Renal pelvis (tissue), 4 donors: ENCODE results near the gene BMPR1B. TPM values are rescaled to one million over a fixed set of nuclear protein-coding genes. Genes with fewer than 3 reads are reported as not detected.

Experiments
- DNase-seq: peaks from one replicate; pipeline ENCODE4 v3.0.0-alpha.2; 2013
- polyA plus RNA-seq, 3 donors: library from polyadenylated mRNA; unstranded; fragments of 120-200 nt; gene quantifications; one replicate each; pipeline ENCODE4 v1.2.1, GENCODE V29; 2013; ENCODE audit not compliant: insufficient read length in 3 of 3

The BMPR1B gene
- polyA plus RNA-seq, 3 donors: 17.3 to 24.4 (median 18.2) TPM

DNA sequence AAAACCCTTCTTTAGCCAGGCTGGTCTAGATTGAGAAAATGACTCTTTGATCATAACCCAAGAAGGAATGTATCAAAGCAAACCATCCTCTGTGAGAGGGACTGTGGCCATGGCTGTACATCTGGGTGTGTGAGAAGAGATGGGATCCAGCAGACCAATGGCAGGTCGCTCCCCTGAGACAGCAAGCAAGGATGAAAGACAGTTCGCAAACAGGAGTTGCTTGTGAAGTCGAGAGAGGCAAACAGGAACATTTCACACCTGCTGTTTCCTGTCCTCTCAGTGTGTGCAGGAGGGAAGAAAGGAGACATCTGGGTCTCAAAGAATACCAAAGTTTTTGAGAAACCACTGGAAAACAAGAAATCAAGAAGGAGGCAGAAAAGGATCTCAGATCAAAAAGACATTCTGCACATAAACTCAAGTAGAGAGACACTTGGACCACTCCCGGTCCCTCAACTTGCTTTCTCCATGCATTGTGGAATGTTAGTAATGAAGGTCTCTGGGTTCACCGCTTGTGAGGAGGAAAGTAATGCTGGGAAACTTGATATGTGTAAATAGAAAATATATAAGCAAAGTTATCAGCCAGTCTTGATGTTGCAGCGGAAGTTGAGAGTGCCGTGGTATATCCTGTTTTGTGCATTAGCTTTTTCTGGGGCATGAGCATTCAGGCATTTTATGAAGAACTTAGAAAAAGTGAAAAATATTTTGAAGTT, 327.5 kb downstream of the BMPR1B start:
- DNase-seq: no peak

DNA sequence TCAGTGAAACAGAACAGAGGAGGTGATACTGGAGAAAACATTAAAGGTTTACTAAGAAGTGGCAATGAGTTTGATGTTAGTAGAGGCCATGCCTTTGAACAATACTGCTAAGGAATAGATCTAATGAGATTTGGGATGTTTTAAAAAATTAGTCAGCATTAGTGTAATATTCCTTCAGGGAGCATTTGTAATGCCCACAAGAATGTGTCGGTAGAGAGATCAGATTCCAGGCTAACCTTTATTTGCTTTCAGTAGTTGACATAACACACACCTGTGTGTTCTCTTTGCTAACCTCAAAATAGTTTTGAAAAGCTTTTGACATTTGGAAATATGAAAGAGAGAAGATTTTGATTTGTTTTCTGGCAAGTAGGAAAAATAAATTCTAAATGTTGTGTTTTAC, 328.8 kb downstream of the BMPR1B start:
- no peak for DNase-seq

DNA sequence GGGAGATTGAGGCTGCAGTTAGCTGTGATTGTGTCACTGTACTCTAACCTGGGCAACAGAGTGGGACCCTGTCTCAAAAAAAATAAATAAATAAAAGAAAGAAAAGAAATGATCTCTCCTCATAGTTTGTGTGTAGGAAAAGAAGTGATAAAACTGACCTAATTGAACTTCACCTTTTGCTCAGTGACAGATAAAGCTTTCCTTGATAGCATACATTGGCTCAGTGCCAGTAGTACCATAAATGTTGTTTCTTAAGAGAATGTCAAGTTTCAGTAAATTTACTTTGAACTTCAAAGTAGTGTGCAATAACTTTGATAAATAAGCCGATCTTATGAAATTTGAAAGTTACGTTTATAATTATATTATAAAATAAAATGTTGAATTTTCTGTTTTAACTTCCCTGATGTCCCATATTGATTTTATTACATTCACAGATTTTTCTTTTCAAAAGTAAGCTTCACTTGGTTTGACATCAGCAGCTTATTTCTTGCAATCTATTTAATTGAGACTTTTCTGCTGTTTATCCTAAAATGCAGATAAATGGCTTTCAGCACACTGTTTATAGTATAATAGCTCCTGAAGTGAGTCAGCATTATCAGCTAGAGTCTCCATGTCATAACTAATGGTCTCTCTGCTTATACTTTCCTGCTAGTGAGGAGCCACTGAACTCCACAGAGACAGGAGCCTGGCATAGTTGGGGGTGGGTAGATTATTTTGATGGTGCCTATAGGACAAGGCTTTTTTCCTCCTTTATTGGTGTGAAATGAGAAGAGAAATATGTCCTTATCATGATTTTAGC, 330.1 kb downstream of the BMPR1B start:
- DNase-seq: no peak

DNA sequence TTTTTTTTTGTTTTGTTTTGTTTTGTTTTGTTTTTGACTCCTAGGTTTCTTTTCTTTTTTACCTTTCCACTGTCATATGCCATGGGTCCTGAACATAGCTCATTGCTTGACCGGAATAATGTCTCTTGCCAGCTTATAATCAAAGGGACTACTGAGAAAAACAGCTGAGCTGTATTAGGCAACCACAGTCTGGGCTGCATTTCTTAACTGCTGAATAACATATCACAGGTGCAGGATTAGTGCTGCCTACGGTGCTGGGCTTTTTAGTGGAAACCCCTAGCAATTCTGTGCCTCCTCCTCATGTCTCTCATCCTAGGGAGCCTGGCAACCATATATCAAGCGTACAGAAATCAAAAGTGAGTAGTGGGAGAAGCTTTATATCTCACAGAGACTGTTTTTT, 333.5 kb downstream of the BMPR1B start:
- no peak for DNase-seq

DNA sequence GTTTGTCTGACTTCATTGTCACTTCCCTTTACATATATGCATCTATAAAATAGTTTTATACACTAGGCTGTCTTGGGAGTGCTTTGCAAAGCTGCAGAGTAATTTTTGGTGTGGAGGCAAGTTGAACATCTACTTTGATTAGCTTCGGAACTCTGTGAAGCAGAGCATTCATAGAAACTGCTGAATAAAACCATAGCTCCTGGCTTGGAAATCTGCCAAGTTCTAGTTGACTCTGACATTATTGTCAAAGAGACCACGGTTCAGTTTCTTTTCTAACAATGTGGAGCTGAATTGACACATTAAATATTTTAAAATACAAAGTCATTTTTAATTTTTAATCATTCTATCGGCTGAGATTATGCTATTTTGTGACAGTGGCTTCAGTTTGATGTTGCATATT, 335.0 kb downstream of the BMPR1B start:
- DNase-seq: no peak

DNA sequence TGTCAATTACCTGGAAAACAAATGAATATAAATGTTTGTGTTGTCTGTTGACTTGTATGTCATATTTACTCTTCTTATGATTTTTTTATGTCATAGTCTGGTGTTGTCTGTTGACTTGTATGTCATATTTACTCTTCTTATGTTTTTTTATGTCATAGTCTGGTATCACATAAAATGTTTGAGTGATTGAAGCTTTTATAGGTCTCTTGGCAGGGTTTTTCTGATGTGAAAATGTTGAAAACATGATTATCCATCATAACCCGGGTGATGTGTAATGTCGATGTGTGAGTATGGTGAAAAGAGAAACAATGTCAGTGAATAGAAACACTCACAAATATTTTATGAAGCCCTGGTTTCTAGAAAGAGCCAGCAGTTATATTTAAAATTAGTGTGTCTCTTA, 335.7 kb downstream of the BMPR1B start:
- no peak for DNase-seq

DNA sequence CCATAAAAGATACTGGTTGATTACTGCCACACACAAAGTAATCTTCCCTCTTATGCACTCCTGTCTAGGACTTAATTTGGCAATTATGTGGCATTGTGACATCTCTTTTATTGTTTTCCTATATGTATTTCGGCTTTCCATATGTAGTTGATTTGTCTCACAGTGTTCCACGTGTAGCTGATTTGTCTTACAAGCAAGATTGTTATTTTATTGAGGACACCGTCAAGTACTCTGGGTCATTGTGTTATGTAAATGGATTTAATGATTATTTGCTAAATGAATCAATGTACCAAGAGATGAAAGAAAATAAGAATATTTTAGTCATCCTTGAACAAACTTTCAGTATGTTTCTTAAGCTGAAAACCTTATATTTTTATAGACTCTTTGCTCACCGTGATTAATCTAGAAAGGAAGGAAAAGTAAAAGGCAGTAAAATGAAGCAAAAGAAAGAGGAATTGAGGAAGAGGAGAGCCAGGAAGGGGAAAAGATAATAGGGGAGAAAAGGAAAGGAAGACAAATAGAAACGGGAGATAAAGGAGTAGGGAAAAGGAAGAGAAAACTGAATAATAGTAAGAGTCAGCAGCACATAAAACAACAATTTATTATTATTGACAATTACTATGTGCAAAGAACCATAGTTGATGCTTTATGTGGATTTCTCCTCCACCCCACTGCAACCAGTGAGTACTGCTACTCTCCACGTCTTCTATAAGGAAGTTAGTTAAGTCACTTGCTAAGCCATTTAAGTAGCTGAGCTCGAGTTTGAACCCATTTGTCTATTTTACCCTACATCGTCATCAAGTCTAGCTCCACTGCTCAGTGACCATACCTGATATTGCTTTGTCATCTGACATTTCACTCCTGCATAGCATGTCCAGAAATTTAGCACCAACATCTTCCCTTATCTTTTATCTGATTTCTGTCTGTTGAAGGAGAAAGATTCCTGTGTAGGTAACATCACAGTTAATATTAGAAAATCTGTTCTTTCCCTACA, 336.5 kb downstream of the BMPR1B start:
- DNase-seq: no peak

DNA sequence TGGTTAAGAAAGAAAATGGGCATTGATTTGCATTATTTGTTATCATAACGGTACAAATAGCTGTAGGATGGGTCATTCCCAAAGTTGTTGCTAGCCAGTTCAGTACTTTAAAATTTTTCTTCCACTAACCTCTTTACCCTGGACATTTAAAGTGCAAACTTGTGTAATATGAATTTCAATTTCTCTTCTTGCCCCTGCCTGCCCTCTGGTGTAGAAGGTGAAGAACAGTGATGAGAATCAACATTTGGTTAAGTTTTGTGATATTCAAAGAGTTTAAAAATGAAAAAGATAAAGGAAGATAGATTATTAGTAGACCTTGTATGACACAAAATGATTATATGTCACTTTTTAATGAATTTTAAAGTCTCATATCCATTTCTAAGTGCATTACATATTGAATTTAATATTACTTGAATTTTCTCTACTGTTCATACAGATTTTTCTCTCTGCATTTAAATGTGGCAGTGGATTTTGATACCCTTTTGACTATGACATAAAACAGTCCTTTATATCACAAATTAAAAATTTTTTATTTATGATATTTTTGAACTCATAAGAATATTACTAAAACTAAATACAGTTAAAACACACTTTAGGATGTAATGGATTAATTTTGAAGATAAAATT, 337.7 kb downstream of the BMPR1B start:
- peak; percentile 39 for DNase-seq

DNA sequence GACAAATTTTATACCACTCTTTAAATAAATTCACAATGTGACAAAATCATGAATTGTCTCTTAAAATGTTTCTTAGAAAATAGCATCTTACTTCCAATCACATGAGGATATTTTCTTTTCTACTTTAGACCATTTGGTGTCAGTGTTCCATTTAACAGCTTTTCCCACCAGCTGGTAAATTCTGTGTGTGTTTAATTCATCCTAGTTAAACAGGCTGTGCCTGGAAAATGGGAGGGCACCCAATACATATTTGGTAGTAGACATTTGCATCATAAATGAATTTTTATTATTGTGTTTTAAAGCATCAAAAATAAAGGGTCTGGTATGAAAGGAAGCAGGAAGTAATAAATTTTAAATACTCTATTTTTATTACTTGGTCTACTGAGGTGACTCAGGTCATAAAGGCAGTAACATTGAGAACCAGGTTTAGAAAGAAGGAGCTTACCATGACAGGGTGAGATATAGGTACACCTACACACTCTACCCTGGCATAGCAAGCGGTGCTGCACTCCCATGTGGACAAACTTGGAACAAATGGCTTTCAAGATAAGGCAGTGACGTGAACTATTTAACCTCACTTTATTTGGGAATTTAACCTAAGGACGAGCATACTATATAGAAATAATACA, 344.5 kb downstream of the BMPR1B start:
- DNase-seq: no peak

DNA sequence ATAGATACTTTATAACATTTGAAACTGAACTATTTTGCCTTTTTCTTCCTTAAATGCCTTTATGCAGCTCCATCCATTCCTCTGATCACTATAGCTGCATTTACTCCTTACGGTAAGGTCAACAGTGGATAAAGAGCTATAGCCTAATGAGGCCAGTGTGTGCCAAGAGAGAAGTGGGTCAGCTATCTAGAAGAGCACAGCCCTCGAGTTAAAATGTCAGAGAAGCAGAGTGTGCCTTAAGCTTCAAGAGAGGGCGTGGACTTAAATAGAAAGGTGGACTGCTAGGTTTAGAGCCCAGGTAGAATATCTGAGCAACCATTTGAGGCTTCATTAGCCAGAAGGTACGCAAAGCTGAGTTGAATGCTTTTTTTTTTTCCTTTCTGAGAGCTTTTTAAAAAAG, 347.4 kb downstream of the BMPR1B start:
- DNase-seq: no peak

DNA sequence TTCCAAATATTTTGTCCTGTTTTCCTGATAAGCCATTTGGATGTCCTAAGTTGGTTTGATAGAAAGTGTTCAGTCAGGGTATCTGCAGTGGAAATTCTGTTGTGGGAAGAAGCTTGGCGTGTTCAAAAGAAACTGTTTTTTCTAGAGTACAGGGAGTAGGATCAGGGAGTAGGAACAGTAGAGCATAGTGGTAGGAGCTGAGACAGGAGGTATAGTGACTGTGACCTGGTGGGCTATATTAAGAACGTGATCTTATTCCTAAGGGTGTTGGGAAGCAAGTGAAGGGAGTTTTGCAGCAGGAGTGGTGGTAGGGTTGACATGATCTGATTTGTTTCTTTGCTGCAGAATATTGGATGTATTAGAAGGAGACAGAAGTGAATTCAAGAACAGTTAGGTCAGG, 348.2 kb downstream of the BMPR1B start:
- no peak for DNase-seq

DNA sequence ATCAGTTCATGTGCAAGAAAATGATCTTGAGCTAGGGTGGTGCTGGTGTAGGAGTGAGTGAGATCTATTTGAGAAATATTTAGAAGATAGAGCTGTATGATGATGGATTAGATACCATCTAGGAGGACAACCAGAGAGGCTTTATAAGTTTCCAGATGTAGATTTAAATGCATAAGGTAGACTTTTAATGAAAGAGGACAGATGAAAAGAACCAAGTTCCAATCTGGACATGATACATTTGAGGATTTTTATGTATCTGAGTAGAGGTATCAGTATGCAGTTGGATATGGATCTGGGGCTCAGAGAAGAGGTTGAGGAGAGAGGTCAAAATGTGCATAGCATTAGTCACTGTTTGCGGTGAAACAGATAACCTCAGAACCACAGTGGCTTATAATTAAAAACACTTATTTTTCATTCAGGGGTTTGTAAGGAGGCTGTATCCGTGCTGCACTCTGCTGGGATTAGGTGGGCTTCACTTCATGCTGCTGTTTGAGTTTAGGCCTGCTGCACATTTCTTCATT, 348.7 kb downstream of the BMPR1B start:
- DNase-seq: no peak

DNA sequence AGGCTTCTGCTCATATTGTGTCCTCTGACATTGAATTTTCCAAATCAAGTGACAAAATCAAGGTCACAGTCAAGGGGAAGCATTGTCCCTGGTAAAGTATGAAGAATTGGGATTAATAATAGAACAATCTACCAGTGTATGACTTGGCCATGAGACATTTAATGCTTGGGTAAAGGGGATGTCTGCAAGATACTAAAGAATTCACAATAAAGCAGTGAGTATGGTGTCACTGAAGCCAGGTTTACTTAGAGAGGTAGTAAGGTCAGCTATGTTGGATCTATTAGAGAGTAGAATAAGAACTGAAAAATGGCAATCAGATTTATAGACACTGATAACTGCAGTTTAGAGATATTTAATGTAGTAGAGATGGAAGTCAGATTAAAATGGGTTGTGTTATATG, 349.2 kb downstream of the BMPR1B start:
- no peak for DNase-seq

DNA sequence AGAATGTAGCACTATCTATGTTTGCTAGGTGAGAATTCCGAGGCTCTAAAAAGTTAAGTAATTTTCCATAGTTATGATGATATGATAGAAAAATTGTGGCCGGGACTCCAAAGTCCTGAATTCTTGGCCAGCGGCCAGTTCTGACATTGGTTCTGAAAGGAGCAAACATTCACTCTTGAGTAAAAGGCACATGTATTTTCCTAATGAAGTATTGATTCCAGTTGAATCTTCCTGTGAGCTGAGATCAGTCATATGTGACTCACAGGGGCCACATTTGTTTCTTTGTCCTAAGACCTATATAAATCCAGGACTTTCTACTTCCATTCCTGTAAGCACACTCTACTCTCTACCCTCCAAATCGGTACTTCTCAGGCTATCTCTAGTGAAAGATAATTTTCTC, 349.9 kb downstream of the BMPR1B start:
- no peak for DNase-seq

DNA sequence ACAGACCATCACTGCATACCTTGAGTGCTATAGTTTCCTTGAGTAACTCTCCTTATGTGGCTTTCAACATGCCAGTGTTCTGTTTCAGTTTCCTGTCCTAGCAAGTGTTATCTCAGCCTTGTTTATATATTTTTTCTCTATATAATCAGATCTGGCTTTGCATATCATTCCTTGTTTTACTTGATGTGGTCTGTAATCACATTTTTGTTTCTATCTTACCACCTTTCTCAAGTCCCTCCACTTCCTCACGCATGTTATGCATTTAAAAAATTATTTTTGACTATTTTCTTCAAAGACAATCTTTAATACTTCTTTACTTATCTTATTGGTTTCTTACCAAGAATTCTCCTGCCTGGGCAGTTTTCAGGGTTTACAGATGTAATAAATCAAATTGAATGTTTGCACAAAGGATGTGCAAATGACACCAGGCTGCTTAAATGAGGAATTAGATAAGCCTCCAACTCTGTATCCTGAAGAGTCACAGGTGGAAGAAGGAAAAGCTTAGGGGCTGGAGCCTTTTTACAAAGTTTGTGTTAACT, 351.2 kb downstream of the BMPR1B start:
- DNase-seq: no peak

DNA sequence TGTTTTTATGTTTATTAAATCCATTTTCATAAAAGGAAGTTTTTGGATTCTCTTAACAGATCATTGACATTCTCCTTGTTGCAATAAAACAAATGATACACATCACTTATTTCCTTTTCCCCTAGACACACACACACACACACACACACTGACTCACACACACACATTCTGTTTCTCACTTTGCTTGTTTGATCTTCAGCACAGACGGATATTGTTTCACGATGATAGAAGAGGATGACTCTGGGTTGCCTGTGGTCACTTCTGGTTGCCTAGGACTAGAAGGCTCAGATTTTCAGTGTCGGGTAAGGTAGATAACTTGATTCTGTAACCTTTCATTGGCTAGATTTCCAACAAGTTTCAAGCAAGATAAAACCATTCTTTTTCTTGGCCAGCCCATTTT, 356.8 kb downstream of the BMPR1B start:
- DNase-seq: no peak

DNA sequence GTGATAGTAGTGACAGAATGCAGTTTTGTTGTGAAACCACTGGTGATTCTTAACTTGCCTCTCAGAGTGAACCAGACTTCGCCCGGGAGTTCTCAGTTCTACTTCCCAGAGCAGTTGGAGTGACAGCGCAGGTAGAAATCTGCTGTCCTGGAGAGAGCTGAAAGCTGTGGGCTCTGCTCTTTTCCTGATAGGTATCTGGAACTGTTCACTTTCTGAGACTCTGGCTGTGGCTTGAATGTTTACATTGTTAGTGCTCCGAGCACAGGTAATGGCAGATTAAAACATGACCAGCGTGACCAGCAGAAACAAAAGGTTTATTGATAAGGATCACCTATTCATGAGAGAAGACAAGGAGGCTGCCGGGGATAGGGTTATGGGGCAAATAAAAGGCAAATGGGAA, 360.7 kb downstream of the BMPR1B start:
- DNase-seq: no peak

DNA sequence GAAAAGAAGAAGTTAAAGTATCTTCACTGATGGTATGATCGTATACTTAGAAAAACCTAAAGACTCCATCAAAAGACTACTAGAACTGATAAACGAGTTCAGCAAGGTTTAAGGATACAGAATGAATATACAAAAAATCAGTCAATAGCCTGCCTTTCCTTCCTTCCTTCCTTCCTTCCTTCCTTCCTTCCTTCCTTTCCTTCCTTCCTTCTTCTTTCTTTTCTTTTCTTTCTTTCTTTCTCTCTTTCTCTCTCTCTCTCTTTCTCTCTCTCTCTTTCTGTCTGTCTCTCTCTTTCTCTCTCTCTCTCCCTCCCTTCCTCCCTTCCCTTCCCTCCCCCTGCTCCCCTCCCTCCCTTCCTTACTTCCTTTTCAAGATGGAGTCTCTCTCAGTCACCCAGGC, 362.7 kb downstream of the BMPR1B start:
- no peak for DNase-seq

DNA sequence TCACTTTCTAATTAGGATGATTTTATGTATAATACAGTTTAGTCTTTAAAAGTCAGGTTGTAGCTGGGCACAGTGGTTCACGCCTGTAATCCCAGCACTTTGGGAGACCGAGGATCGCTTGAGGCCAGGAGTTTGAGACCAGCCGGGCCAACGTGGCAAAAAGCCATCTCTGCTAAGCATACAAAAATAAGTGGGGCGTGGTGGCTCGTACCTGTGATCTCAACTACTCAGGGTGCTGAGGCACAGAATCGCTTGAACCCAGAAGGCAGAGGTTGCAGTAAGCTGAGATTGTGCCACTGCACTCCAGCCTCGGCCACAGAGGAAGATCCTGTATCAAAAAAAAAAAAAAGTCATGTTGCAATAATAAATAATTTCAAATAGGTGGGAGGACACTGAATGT, 364.2 kb downstream of the BMPR1B start:
- no peak for DNase-seq

DNA sequence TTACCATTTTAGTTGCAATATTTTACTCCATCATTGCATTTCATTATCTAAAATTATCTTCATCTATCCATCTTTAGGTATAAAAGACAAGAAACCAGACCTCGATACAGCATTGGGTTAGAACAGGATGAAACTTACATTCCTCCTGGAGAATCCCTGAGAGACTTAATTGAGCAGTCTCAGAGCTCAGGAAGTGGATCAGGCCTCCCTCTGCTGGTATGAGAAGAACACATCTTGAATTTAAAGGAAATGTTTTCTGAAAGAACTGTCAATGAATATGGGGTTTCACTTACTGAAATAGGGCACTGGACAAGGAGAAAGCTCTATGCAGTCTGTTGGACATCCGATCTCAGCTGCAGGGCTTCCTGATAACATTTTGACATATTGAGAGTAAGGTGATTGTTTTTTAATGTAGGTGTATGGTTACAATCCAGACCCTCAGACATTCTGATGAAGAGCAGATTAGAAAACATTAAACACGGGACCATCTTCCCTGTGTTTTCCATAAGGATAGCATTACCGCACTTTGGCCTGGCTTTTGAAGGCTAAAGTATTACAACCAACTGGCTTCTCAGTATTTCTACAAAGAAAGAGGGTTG, 367.2 kb downstream of the BMPR1B start:
- peak; percentile 45 for DNase-seq
